22Rv1 (cell line): ENCODE results near the gene ARID4A.

Experiments used
- H3K27ac ChIP-seq: fragments of 450-650 bp; 2 replicates; pipeline ENCODE4 v1.5.1; 2017
- ZFX ChIP-seq: fragments of 450-650 bp; IDR thresholded peaks from 2 replicates; pipeline ENCODE4 v1.6.1; 2017; ENCODE audit warnings: antibody characterized with exemption, borderline replicate concordance
- TF ChIP-seq, protein P1 (sequence below): fragments of 450-650 bp; IDR thresholded peaks from 2 replicates; pipeline ENCODE4 v1.5.1; 2017; ENCODE audit warnings: mild to moderate bottlenecking

ARID4A gene

DNA sequence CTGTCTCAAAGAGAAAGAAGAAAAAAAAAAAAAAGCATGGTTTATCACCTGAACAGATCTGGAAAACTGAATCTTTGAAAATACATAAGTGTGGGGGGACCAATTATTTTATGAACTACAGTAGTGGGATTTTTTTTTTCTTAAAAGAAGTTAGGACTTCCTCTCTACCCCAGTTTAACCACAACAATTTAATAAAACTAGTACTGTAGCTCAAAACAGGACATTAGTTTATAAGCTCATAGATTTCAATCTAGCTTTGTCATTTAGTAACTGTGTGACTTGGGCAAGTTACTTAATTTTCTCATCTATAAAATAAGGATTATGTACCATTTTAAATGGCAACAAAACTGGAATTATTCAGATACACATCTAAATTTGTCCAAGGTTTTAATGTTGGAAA is 23.5 kb upstream of the ARID4A start:
- no peak for TF ChIP-seq ZFX
- TF ChIP-seq, protein P1, sequence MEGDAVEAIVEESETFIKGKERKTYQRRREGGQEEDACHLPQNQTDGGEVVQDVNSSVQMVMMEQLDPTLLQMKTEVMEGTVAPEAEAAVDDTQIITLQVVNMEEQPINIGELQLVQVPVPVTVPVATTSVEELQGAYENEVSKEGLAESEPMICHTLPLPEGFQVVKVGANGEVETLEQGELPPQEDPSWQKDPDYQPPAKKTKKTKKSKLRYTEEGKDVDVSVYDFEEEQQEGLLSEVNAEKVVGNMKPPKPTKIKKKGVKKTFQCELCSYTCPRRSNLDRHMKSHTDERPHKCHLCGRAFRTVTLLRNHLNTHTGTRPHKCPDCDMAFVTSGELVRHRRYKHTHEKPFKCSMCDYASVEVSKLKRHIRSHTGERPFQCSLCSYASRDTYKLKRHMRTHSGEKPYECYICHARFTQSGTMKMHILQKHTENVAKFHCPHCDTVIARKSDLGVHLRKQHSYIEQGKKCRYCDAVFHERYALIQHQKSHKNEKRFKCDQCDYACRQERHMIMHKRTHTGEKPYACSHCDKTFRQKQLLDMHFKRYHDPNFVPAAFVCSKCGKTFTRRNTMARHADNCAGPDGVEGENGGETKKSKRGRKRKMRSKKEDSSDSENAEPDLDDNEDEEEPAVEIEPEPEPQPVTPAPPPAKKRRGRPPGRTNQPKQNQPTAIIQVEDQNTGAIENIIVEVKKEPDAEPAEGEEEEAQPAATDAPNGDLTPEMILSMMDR = no peak
- H3K27ac ChIP-seq = no peak overlapping the region

DNA sequence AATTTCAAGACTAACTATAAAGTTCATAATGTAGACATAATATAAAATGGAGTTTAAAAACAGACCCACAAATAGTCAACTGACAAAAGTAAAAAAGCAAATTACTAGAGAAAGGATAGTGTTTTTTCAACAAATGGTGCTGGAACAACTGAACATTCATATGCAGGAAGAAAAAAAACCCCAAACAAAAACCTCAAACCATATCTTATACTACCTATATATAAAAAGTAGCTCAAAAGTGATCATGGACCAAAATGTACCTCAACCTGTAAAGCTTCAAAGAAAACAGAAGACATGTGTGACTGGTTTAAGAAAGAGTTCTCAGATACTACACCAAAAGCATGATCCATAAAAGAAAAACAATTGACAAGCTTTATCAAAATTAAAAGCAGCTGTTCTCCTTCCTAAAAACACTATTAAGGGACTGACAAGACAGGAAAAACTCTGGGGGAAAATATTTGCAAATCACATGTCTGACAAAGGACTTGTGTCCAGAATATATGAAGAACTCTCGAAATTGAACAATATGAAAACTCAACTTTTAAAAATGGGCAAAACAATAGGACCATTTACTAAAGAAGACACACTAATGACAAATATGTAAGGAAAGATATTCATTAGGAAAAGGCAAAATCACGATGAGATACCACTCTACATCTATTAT is 22.7 kb upstream of the ARID4A start:
- no peak for TF ChIP-seq ZFX
- TF ChIP-seq, protein P1 = no peak
- H3K27ac ChIP-seq = no peak overlapping the region

DNA sequence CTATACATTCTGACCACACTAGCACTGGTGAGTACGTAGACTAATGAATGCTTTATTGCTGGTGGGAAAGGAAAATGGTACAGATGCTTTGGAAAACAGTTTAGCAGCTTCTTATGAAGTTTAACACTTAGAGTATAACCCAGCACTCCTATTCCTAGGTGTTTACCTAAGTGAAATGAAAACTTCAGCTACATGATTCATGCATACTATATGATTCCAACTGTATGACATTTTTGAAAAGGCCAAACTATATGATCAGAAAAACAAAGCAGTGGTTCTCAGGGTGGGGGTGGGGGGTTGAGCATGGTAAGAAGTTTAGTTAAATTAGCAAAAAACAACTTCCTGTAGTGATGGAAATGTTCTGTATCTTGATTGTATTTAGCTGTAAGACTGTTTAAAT is 22.1 kb upstream of the ARID4A start:
- H3K27ac ChIP-seq = no peak overlapping the region
- TF ChIP-seq ZFX = no peak
- TF ChIP-seq, protein P1 = no peak

DNA sequence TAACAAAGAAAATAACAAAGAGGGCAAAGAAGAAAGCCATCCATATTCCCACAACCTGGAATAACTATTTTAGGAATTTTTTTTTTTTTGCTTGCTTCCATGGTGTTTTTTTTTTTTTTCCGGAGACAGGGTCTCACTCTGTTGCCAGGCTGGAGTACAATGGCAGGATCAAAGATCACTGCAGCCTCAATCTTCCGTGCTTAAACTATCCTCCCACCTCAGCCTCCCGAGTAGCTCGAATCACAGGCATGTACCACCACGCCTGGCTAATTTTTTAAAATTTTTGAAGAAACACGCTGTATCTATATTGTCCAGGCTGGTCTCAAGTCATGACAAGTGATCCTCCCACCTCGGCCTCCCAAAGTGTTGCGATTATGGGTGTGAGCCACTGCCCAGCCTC is 20.2 kb upstream of the ARID4A start:
- no peak overlapping the region for H3K27ac ChIP-seq
- TF ChIP-seq ZFX = no peak
- TF ChIP-seq, protein P1 = no peak

DNA sequence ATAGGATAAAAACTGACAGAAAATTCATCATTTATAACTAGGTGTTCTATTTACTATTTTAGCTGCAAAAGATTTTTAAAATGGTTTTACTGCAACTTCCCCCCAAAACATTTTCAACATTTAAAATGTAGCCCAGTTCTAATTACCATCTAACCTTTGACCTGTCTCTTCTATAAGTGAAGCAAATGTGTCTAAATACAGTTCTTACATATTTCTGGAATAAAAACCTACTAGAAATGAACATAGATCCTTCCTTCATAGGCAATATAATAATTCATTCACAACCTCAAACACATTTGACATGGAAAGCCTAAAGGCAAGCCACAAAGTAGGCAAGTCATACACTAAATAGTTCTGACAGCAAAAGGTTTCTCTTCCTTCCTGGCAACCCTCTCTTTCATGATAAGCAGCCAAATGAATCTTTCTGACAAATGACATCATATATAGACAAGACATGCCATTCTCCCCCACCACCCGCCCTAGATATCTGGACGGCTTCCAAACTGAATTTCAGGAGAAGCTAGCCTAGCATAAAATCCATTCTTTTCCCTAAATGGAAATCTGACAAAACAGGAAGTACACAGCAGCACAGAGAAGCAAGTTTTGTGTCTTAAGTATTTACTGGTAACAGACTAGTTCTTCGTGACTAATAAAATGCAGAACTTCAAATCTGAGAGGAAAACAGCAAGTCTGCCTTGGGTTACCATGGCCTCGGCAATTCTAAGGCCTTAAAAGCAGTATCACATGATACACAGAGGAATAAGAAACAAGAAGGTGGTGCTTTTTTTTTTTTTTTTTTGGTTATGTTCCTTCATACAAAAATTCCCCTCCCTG is 17.2 kb upstream of the ARID4A start:
- no peak overlapping the region for H3K27ac ChIP-seq
- TF ChIP-seq, protein P1 = no peak
- no peak for TF ChIP-seq ZFX

DNA sequence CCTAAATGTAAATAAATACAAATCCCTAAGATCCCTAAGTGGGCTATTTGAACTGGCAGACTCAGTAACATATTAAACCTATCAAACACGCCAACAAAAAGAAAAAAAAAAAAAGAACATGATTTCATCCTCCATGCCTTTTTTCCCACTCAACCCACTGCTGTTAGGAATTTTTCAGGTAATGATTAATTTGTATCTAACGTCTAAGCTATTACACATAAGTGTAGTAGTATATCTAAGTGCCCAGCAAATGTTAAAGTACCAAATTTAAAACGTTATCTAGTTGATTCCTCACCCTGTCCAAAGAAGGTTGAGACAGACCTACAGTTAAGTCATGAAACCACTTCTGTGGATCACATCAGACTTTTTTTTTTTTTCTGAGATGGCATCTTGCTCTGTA is 16.4 kb upstream of the ARID4A start:
- no peak overlapping the region for H3K27ac ChIP-seq
- TF ChIP-seq, protein P1 = no peak
- TF ChIP-seq ZFX = no peak

DNA sequence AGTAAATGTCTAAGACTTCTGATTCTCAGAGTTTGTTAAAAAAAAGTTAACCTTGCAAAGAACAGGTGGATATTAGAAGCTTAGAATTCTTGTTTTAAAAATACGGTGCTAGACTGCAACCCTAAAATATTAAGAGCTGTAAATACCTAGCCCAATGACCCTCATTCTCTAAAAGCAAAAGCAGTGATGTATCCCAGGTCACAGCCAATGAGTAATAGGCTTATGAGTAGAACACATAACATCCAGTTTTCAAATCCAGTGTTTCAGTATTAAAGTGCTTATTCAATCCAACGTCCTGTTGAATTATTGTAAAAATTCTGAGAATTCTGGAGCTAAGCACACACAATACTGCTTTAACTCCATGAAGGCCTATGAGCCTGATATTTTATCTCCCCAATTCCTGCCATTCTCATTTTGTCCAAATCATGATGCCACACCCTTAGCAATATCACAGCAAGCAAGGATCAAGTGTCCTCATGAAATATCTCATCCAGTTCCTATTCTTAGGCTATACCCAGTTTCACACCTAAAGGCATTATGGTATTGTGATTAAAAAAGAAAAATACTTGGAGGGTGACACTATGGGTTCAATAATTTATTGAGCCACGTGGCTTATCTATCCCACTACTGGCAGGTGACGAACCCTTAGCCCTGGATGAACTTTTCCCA is 15.3 kb upstream of the ARID4A start:
- no peak for TF ChIP-seq ZFX
- TF ChIP-seq, protein P1 = no peak
- H3K27ac ChIP-seq = no peak overlapping the region
